Common myeloid progenitor, CD34-positive (primary cell): ENCODE results near the gene SIX4.

Experiments
- CTCF ChIA-PET: fragments of 350-600 bp; sonication (Branson Sonifier 250); formaldehyde crosslinking; loops from one replicate; lab custom pipeline; 2021; ENCODE audit warnings: antibody characterized with exemption; lab: Charles Lee
- POLR2A ChIA-PET: fragments of 350-600 bp; sonication (Branson Sonifier 250); formaldehyde crosslinking; loops from one replicate; lab custom pipeline; 2021; ENCODE audit warnings: antibody characterized with exemption; lab: Charles Lee
- DNase-seq, 3 donors: peaks; one replicate each; pipeline versions ENCODE4 v3.0.0 to v3.0.0-alpha.2; 2013
- H3K27ac ChIP-seq, 2 experiments: 1 replicate in 1 of 2; 2 replicates in 1 of 2; pipeline ENCODE4 v1.7.0; 2013; ENCODE audit warnings: inconsistent platforms in 2 of 2, low read length in 2 of 2, mild to moderate bottlenecking in 2 of 2, low read depth in 1 of 2, moderate library complexity in 1 of 2; ENCODE audit not compliant: severe bottlenecking in 2 of 2, insufficient read depth in 1 of 2, poor library complexity in 1 of 2
- H3K27me3 ChIP-seq, 5 experiments: replicated peaks in 2 of 5; 1 replicate in 3 of 5; 2 replicates in 2 of 5; pipeline versions ENCODE4 v1.6.1 to v1.7.0; 2013; ENCODE audit warnings: low read length in 4 of 5, mild to moderate bottlenecking in 2 of 5, moderate library complexity in 2 of 5, inconsistent platforms in 1 of 5; ENCODE audit not compliant: insufficient read depth in 5 of 5, control insufficient read depth in 4 of 5
- H3K36me3 ChIP-seq, 4 experiments: 1 replicate in 2 of 4; 2 replicates in 2 of 4; pipeline versions ENCODE4 v1.6.1 to v1.7.0; 2013; ENCODE audit warnings: low read length in 3 of 4, control low read depth in 1 of 4, mild to moderate bottlenecking in 1 of 4; ENCODE audit not compliant: control insufficient read depth in 4 of 4, insufficient read depth in 4 of 4
- H3K4me1 ChIP-seq, 4 experiments: 1 replicate in 3 of 4; 2 replicates in 1 of 4; pipeline versions ENCODE4 v1.6.1 to v1.7.1; 2013; ENCODE audit warnings: low read length in 3 of 4, mild to moderate bottlenecking in 3 of 4, control low read depth in 1 of 4, inconsistent platforms in 1 of 4, moderate library complexity in 1 of 4; ENCODE audit not compliant: control insufficient read depth in 4 of 4, insufficient read depth in 4 of 4; ENCODE audit errors: control extremely low read depth in 1 of 4
- H3K4me3 ChIP-seq, 7 experiments: 1 replicate in 4 of 7; 2 replicates in 3 of 7; pipeline versions ENCODE4 v1.5.1 to v1.7.0; 2013; ENCODE audit warnings: mild to moderate bottlenecking in 7 of 7, low read length in 6 of 7, moderate library complexity in 6 of 7, inconsistent platforms in 2 of 7, low read depth in 2 of 7, control low read depth in 1 of 7; ENCODE audit not compliant: insufficient read depth in 4 of 7, control insufficient read depth in 1 of 7; ENCODE audit errors: extremely low read depth in 1 of 7
- H3K9me3 ChIP-seq, 5 experiments: 1 replicate in 4 of 5; 2 replicates in 1 of 5; pipeline versions ENCODE4 v1.6.1 to v1.7.1; 2013; ENCODE audit warnings: low read length in 4 of 5, mild to moderate bottlenecking in 2 of 5, inconsistent platforms in 1 of 5, low read depth in 1 of 5, moderate library complexity in 1 of 5; ENCODE audit not compliant: control insufficient read depth in 4 of 5, insufficient read depth in 2 of 5; ENCODE audit errors: control extremely low read depth in 1 of 5
- WGBS: methylation state at CpG from one replicate; pipeline ENCODE4 v1.1.5; 2013; ENCODE audit not compliant: insufficient coverage; 5-methylcytosine and 5-hydroxymethylcytosine counted together

Gene SIX4

DNA sequence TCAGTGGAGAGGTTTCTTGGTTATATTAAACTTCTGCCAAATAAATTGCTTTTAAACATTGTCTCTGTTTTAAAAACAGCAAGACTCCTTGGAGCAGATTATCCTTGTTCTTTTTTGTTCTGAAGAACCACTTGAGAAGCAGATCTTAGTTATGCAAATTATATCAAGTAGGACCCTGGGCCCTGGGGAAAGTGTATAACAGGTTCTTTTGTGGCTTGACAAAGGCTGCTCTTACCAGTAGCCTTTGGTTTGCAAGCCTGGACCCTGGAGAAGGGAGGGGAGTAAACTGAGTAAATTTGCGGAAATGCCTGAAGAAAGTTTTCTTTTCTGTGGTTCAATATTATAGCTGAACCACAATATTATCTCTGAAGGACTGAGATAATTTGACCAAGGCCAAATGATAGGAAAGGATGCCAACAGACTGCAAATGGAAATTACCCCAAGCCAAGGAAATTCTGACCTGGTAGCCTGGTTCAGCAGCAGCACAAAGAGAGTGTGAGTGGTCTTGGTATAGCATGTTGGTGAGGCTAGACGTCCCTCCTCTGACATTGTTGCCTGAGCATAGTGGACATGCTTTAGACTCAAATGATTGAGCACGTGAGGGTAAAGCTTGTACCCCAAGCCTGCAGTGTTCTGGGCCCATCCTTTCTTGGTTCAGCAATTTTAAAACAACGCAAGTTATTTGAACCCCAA, 44.4 kb downstream of the SIX4 start:
- H3K9me3 ChIP-seq, result peaks cover 0 to 2% (median 0%) of the 10 kb centered on the region in 5 experiments
- WGBS, result 89% methylated on average over 2 of the region's 4 CpGs
- no peak for DNase-seq
- POLR2A ChIA-PET, result no interaction called here
- CTCF ChIA-PET, result no interaction called here
- peaks cover 0 to 5% (median 0%) of the 10 kb centered on the region in 5 experiments for H3K27me3 ChIP-seq
- H3K4me1 ChIP-seq, result no peaks in the 10 kb centered on the region
- no peak overlapping the region for H3K4me3 ChIP-seq
- H3K36me3 ChIP-seq, result no peaks in the 10 kb centered on the region
- no peak overlapping the region for H3K27ac ChIP-seq

GRCh38 chr14:60677701-60678100, 46.5 kb downstream of the SIX4 start:
- POLR2A ChIA-PET, result no interaction called here
- Histone ChIP-seq H3K9me3 (peaks cover 0 to 2% (median 0%) of the 10 kb centered on the region in 5 experiments), H3K27ac (no peak overlapping the region), H3K4me3 (no peak overlapping the region), H3K4me1 (no peaks in the 10 kb centered on the region), H3K27me3 (peaks cover 0 to 5% (median 0%) of the 10 kb centered on the region in 5 experiments), H3K36me3 (no peaks in the 10 kb centered on the region)
- CTCF ChIA-PET, result no interaction called here
- DNase-seq, result no peak

DNA sequence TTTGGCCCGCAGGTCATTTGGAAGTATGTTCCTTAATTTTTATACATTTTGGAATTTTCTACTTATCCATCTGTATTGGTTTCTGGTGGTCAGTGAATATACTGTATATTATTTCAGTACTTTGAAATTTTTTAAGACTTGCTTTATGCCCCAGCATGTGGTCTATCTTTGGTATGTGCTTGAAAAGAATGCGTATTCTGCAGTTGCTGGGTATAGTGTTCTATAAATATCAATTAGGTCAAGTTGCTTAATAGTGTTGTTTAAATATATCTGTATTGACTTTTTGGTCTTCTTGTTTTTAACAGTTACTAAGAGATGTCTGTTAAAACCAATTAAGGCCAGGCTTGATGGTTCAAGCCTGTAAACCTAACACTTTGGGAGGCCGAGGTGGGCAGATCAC, 53.2 kb downstream of the SIX4 start:
- no peak overlapping the region for H3K4me3 ChIP-seq
- H3K4me1 ChIP-seq, result no peaks in the 10 kb centered on the region
- WGBS, result no CpG with 5 or more reads among the region's 3 CpGs
- no peak overlapping the region for H3K27ac ChIP-seq
- no peak for DNase-seq
- H3K27me3 ChIP-seq, result peaks cover 0 to 10% (median 2%) of the 10 kb centered on the region in 5 experiments
- ChIA-PET CTCF (no interaction called here), POLR2A (no interaction called here)
- H3K9me3 ChIP-seq, result no peaks in the 10 kb centered on the region
- H3K36me3 ChIP-seq, result no peaks in the 10 kb centered on the region

DNA sequence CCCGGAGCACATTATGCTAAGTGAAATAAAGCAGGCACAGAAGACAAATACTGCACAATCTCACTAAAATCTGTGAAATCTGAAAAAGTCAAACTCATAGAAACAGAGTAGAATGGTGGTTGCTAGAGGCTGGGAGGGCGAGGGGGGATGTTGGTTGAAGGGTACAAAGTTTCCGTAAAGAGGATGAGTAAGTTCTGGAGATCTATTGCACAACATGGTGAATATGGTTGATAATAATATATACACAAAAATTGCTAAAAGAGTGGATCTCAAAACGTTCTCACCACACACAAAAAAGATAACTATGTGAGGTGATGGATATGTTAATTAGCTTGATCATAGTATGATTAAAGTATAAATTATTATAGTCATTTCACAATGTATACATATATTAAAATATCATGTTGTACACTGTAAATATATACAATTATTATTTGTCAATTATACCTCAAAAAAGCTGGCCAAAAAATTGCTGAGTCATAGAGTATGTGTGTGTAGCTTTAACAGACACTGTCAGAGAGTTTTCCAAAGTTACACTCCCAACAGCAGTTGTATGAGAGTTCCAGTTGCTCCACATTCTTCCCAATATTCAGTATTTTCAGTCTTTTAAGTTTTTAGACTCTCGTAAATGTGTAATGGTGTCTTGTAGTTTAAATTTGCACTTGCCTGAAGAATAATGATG, 55.6 kb downstream of the SIX4 start:
- no peak for DNase-seq
- Histone ChIP-seq H3K4me1 (no peaks in the 10 kb centered on the region), H3K9me3 (no peaks in the 10 kb centered on the region), H3K27me3 (peaks cover 4 to 28% (median 13%) of the 10 kb centered on the region in 5 experiments), H3K36me3 (no peaks in the 10 kb centered on the region), H3K4me3 (no peak overlapping the region), H3K27ac (no peak overlapping the region)
- ChIA-PET CTCF (no interaction called here), POLR2A (no interaction called here)
- no CpG with 5 or more reads among the region's 5 CpGs for WGBS

DNA sequence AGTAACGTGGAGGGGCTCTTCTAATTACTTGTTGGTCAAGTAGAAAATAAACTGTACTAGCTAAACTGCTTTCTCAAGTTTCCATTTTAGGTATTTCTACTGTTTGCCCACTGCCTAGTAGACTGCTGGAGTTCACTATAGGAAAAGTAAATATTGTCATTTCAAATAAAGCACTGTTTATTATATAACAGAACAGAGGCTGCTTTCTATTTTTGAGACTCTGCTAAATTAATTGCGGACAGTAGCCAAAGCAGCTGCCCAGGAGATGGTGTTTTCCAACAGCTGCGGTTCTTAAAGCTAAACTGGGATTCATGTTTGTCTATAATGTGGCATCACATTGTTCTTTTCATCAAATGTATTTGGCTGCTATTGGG, 59.0 kb downstream of the SIX4 start:
- Histone ChIP-seq H3K9me3 (no peaks in the 10 kb centered on the region), H3K27ac (no peak overlapping the region), H3K4me3 (no peak overlapping the region), H3K27me3 (peaks cover 4 to 60% (median 30%) of the 10 kb centered on the region in 5 experiments), H3K36me3 (no peaks in the 10 kb centered on the region), H3K4me1 (no peaks in the 10 kb centered on the region)
- DNase-seq, result no peak
- CTCF ChIA-PET, result no interaction called here
- 100% methylated on average over 2 of the region's 3 CpGs for WGBS
- POLR2A ChIA-PET, result no interaction called here

GRCh38 chr14:60662982-60663381, 61.2 kb downstream of the SIX4 start:
- DNase-seq, result no peak
- ChIA-PET CTCF (no interaction called here), POLR2A (interaction anchor here (0.6 kb wide), 1 partner anchor 25 kb away, joined by 3 read pairs; no protein-coding TSS in a partner anchor)
- WGBS, result no CpG with 5 or more reads among the region's 1 CpG
- H3K27ac ChIP-seq, result no peak overlapping the region
- H3K4me1 ChIP-seq, result no peaks in the 10 kb centered on the region
- H3K9me3 ChIP-seq, result no peaks in the 10 kb centered on the region
- H3K36me3 ChIP-seq, result no peaks in the 10 kb centered on the region
- peaks cover 14 to 82% (median 44%) of the 10 kb centered on the region in 5 experiments for H3K27me3 ChIP-seq
- no peak overlapping the region for H3K4me3 ChIP-seq

- H3K9me3 ChIP-seq, result no peaks in the 10 kb centered on the region
- 40% methylated on average over 1 of the region's 1 CpG for WGBS
- no peak overlapping the region for H3K27ac ChIP-seq
- H3K27me3 ChIP-seq, result peaks cover 22 to 92% (median 47%) of the 10 kb centered on the region in 5 experiments
- ChIA-PET POLR2A (no interaction called here), CTCF (no interaction called here)
- no peak for DNase-seq
- peaks cover 0 to 12% (median 11%) of the 10 kb centered on the region in 4 experiments for H3K4me1 ChIP-seq
- H3K36me3 ChIP-seq, result no peaks in the 10 kb centered on the region
- no peak overlapping the region for H3K4me3 ChIP-seq
Observed at GRCh38 chr14:60661721-60662120, 62.4 kb downstream of the SIX4 start.
